Measurements from ENCODE around the gene GOLGA2.
"Not testable (repeated sequence)": the region's sequence is repeated elsewhere in the genome, so short reads cannot be mapped to it uniquely, and the experiment has no call there.

GRCh38 chr9:128279088-128280073 lies 3.6 kb upstream of the GOLGA2 start:
- not testable (repeated sequence) for TF ChIP-seq EZH2 (IDR thresholded peaks at IDR 0.05; ENCODE audit: insufficient read depth, low read length); CTCF (IDR thresholded peaks at IDR 0.05; ENCODE audit: insufficient read depth, low read depth, low read length)
